HG03442 (cell line): Measurements from ENCODE around the gene AQP1.
A peak's percentile ranks its signal among the peaks of the same experiment; 100 is the strongest.

Source experiments
- ATAC-seq: cut with Tn5 transposase; IDR thresholded peaks from one replicate; pipeline ENCODE4 v1.9.1; 2021; ENCODE audit warnings: mild to moderate bottlenecking, moderate library complexity; ENCODE audit not compliant: unreplicated experiment

Gene AQP1

DNA sequence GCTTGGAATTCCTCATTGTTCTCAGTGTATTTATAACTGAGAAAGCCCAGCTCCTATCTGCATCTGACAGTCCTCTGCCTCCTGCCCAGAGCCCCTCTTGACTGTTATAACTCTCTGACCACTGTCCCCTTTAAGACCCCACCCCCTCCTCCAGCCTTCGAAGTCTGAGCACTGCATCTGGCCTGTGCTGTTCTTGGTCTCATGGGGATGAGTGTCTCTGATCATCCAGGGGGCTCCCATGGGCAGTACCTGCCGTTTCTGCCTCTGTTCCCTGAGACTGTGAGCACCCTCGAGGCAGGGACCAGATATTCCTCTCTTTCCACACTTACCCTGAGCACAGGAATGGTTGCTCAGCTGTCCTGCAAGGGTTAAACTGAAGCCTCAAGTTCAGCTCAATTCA lies 59.8 kb downstream of the AQP1 start:
- no peak for ATAC-seq

DNA sequence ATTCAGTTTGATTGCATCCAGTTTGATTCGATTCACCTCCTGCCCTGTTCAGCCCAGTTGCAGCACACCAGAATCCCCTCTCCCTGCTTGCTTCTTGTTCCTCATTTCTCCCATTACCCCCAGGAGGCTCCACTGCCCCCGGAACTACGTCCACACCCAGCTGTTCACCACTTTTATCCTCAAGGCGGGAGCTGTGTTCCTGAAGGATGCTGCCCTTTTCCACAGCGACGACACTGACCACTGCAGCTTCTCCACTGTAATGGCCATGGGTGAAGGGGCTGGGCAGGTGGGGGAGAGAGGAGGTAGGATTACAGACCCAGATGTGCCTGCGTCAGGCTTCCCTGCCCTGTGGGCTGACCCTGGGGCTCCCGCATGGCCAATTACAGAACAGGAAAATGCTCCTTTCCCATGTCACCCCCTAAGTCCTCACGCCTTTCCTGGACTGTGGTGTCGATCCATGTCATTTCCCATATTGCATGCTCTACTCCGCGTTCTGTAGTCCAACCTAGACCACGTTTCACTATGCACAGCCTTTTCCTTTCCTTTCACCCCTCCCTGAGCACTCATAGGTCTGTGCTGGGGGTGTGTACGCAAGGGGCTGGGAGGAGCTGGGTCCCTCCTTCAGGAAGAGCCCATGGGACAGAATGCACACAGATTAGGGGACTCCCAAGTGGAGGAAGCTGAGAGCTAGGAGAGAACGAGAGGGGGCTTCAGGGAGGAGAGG lies 60.3 kb downstream of the AQP1 start:
- ATAC-seq: no peak

DNA sequence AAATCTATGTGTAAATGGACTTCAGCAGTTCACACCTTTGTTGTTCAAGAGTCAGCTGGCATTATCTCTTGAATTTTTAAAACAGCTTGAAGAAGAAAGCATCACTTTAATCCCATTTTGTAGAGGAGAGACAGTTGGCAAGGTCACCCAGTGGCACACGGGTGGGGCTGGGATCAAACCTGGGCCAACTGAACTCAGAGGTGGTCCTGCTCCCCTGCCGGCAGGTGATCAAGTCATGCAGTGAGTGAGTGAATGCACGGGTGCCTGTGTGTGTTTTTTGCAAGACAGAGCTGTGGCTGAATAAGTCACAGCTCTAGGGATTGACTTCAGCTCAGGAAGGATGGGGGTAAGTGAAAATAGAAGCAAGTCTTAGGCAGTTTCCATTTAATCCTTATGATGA lies 61.6 kb downstream of the AQP1 start:
- ATAC-seq: no peak

DNA sequence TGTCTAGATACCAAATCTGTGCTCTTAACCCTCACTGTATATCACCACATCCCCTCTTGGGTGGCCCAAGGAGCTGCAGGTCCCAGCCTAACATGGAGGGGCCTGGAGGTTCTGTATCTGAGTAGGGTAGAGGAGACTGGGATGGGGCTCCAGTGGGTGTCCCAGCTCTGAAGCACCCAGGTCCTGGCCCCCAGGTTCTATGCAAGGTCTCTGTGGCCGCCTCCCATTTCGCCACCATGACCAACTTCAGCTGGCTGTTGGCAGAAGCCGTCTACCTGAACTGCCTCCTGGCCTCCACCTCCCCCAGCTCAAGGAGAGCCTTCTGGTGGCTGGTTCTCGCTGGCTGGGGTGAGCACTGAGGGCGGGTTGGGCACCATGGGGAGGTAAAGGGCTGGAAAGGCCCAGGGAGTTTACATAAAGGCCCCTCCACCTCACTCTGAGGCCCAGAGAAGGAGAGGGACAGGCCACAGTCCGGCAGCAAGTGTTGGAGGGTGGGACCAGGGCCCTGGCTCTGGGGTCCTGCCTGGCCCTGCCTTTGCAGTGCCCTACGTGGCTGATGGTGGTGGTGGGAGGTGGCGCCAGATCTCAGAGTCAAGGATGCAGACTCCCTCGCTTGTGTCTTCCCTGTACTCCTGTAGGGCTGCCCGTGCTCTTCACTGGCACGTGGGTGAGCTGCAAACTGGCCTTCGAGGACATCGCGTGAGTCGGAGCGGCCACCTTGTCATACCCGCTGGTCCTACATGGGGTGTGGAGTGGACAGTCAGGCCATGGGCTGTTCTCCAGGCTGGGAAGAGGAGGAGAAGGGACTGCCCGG lies 62.3 kb downstream of the AQP1 start:
- no peak for ATAC-seq

DNA sequence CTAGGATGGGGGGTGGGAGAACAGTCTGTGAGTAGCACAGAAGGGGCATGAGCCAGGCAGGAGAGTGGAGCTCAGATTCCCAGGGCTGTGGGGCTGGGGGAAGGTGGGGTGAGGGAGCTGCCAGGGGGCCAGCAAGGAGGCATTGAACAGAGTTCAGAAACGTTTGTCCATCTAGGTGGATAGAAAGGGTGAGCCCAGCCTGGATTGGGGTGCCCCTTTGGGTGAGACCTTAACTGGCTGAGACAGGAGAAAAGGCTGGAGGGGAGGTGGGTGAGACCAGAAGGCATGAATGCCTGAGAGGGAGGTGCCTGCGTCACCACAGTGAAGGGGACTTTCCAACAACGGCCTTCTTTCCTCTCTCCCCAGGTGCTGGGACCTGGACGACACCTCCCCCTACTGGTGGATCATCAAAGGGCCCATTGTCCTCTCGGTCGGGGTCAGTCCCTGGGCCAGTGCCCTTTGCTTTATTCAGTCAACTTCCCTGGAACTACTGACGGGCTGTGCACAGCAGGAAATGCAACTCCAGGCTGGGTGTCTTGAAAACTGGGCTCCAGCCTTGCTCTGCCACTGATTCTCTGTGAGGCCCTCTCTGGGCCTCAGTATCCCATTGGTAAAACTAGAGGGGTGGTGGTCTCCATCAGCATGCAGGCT lies 63.1 kb downstream of the AQP1 start:
- ATAC-seq: peak; percentile 97
